Neuronal stem cell (in vitro differentiated cells): Measurements from ENCODE around the gene SLA2.
"Not testable (repeated sequence)": the region's sequence is repeated elsewhere in the genome, so short reads cannot be mapped to it uniquely, and the experiment has no call there.

Source experiments
- DNase-seq: peaks from one replicate; pipeline ENCODE4 v3.0.0-alpha.2; 2013; ENCODE audit warnings: low spot score
- H2AFZ ChIP-seq: one replicate; pipeline ENCODE4 v1.6.1; 2013; ENCODE audit warnings: mild to moderate bottlenecking, low read length, inconsistent platforms
- H2AK5ac ChIP-seq: 2 replicates; pipeline ENCODE4 v1.6.1; 2013; ENCODE audit warnings: low read depth, mild to moderate bottlenecking, inconsistent platforms, low read length, moderate library complexity, mixed read lengths
- H2BK120ac ChIP-seq: 2 replicates; pipeline ENCODE4 v1.6.1; 2013; ENCODE audit warnings: low read depth, mild to moderate bottlenecking, inconsistent platforms, low read length, moderate library complexity, mixed read lengths
- H2BK12ac ChIP-seq: one replicate; pipeline ENCODE4 v1.6.1; 2013; ENCODE audit warnings: low read length, inconsistent platforms
- H2BK15ac ChIP-seq: 2 replicates; pipeline ENCODE4 v1.6.1; 2013; ENCODE audit warnings: mild to moderate bottlenecking, low read length, inconsistent platforms, mixed read lengths
- H2BK5ac ChIP-seq: one replicate; pipeline ENCODE4 v1.6.1; 2013; ENCODE audit warnings: inconsistent platforms, mild to moderate bottlenecking, low read length, moderate library complexity
- H3K14ac ChIP-seq: one replicate; pipeline ENCODE4 v1.6.1; 2013; ENCODE audit warnings: low read length, inconsistent platforms
- H3K18ac ChIP-seq: 2 replicates; pipeline ENCODE4 v1.6.1; 2013; ENCODE audit warnings: low read length, inconsistent platforms
- H3K23ac ChIP-seq: 2 replicates; pipeline ENCODE4 v1.6.1; 2013; ENCODE audit warnings: low read depth, mild to moderate bottlenecking, mixed read lengths, low read length, inconsistent platforms; ENCODE audit not compliant: poor library complexity
- H3K27ac ChIP-seq: replicated peaks from 3 replicates; pipeline ENCODE4 v1.5.1; 2013; ENCODE audit warnings: low read length, inconsistent platforms
- H3K27me3 ChIP-seq, 3 experiments: 2 replicates each; pipeline ENCODE4 v1.6.1; 2013; ENCODE audit warnings: low read length in 3 of 3, mild to moderate bottlenecking in 2 of 3, inconsistent platforms in 1 of 3, low read depth in 1 of 3, mixed read lengths in 1 of 3, moderate library complexity in 1 of 3; ENCODE audit not compliant: control insufficient read depth in 3 of 3, insufficient read depth in 3 of 3
- H3K36me3 ChIP-seq, 2 donors: replicated peaks in 1 of 2; 2 replicates each; pipeline ENCODE4 v1.6.1; 2013; ENCODE audit warnings: low read length in 2 of 2; ENCODE audit not compliant: control insufficient read depth in 2 of 2, insufficient read depth in 2 of 2
- H3K4ac ChIP-seq: 2 replicates; pipeline ENCODE4 v1.6.1; 2013; ENCODE audit warnings: inconsistent platforms, mild to moderate bottlenecking, low read length, moderate library complexity
- H3K4me1 ChIP-seq, 2 donors: 1 replicate in 1 of 2; 2 replicates in 1 of 2; pipeline ENCODE4 v1.6.1; 2013; ENCODE audit warnings: low read length in 2 of 2, low read depth in 1 of 2; ENCODE audit not compliant: control insufficient read depth in 2 of 2, insufficient read depth in 1 of 2
- H3K4me2 ChIP-seq: one replicate; pipeline ENCODE4 v1.6.1; 2013; ENCODE audit warnings: mild to moderate bottlenecking, low read length, inconsistent platforms; ENCODE audit not compliant: insufficient read depth, poor library complexity, severe bottlenecking
- H3K4me3 ChIP-seq, 2 donors: 2 replicates each; pipeline ENCODE4 v1.5.1; 2013; ENCODE audit warnings: low read length in 2 of 2, mild to moderate bottlenecking in 2 of 2, inconsistent platforms in 1 of 2, moderate library complexity in 1 of 2
- H3K79me1 ChIP-seq: one replicate; pipeline ENCODE4 v1.6.1; 2013; ENCODE audit warnings: low read depth, mild to moderate bottlenecking, inconsistent platforms, low read length, moderate library complexity
- H3K9ac ChIP-seq: one replicate; pipeline ENCODE4 v1.6.1; 2013; ENCODE audit warnings: mild to moderate bottlenecking, low read depth, low read length, inconsistent platforms; ENCODE audit not compliant: poor library complexity
- H3K9me3 ChIP-seq, 2 donors: replicated peaks in 1 of 2; 2 replicates each; pipeline versions ENCODE3 to v1.6.1; 2013; ENCODE audit warnings: low read length in 2 of 2, mild to moderate bottlenecking in 2 of 2, inconsistent platforms in 1 of 2, low read depth in 1 of 2, mixed read lengths in 1 of 2, moderate library complexity in 1 of 2; ENCODE audit not compliant: control insufficient read depth in 2 of 2, insufficient read depth in 1 of 2
- H4K8ac ChIP-seq: one replicate; pipeline ENCODE4 v1.6.1; 2013; ENCODE audit warnings: low read depth, mild to moderate bottlenecking, inconsistent platforms, low read length, moderate library complexity
- H4K91ac ChIP-seq: one replicate; pipeline ENCODE4 v1.6.1; 2013; ENCODE audit warnings: low read length, low read depth, mild to moderate bottlenecking, inconsistent platforms; ENCODE audit not compliant: poor library complexity
- WGBS, 2 donors: extraction: QIAGEN DNeasy Blood & Tissue Kit; methylation state at CpG; one replicate each; pipeline ENCODE4 v1.1.7; 2013; ENCODE audit warnings: missing lambda C conversion rate in 2 of 2, mixed read lengths in 1 of 2; ENCODE audit not compliant: insufficient read length in 2 of 2, insufficient replicate concordance in 1 of 2; ENCODE audit errors: extremely low coverage in 2 of 2; 5-methylcytosine and 5-hydroxymethylcytosine counted together

The SLA2 gene

GRCh38 chr20:36677422-36677771, 31.4 kb upstream of the SLA2 start:
- H3K27me3 ChIP-seq, result no peaks in the 10 kb centered on the region
- H3K4me3 ChIP-seq, result peak overlapping the region in 1 of 2 donors; percentile 59
- H3K18ac ChIP-seq, result peak overlapping the region; percentile 78
- no peaks in the 10 kb centered on the region for H3K79me1 ChIP-seq
- no peak overlapping the region for H4K8ac ChIP-seq
- no peak overlapping the region for H3K14ac ChIP-seq
- peak overlapping the region; percentile 76 for H3K9ac ChIP-seq
- peak overlapping the region; percentile 95 for H2AFZ ChIP-seq
- no peaks in the 10 kb centered on the region for H3K9me3 ChIP-seq
- peaks cover 0 to 12% of the 10 kb centered on the region in 2 donors for H3K36me3 ChIP-seq
- no CpG with 5 or more reads among the region's 8 CpGs for WGBS, 2 donors
- DNase-seq, result no peak
- H3K27ac ChIP-seq, result peak overlapping the region; percentile 69
- peaks cover 0 to 2% of the 10 kb centered on the region in 2 donors for H3K4me1 ChIP-seq
- H2BK5ac ChIP-seq, result peak overlapping the region; percentile 94
- H2AK5ac ChIP-seq, result no peak overlapping the region
- no peak overlapping the region for H3K23ac ChIP-seq
- H2BK12ac ChIP-seq, result no peak overlapping the region
- no peak overlapping the region for H4K91ac ChIP-seq
- peak overlapping the region; percentile 65 for H3K4me2 ChIP-seq
- H2BK15ac ChIP-seq, result no peak overlapping the region
- no peak overlapping the region for H3K4ac ChIP-seq
- peak overlapping the region; percentile 73 for H2BK120ac ChIP-seq

GRCh38 chr20:36676701-36677421, 30.9 kb upstream of the SLA2 start:
- H4K91ac ChIP-seq, result no peak overlapping the region
- H3K4me3 ChIP-seq, result peak overlapping the region; percentile 59 to 85
- H3K23ac ChIP-seq, result peak overlapping the region; percentile 55
- peak overlapping the region; percentile 98 for H3K27ac ChIP-seq
- peaks cover 0 to 12% of the 10 kb centered on the region in 2 donors for H3K36me3 ChIP-seq
- peak overlapping the region; percentile 94 for H2BK5ac ChIP-seq
- H3K9me3 ChIP-seq, result no peaks in the 10 kb centered on the region
- no peak overlapping the region for H2BK120ac ChIP-seq
- peak overlapping the region; percentile 97 for H4K8ac ChIP-seq
- peak; percentile 83 for DNase-seq
- H2BK15ac ChIP-seq, result peak overlapping the region; percentile 91
- peak overlapping the region; percentile 99 for H3K14ac ChIP-seq
- WGBS, 2 donors, result no CpG with 5 or more reads among the region's 27 CpGs
- no peaks in the 10 kb centered on the region for H3K27me3 ChIP-seq
- peak overlapping the region; percentile 95 for H3K9ac ChIP-seq
- peak overlapping the region; percentile 84 for H2BK12ac ChIP-seq
- H3K4me2 ChIP-seq, result peak overlapping the region; percentile 86
- H3K18ac ChIP-seq, result peak overlapping the region; percentile 98
- no peak overlapping the region for H3K4ac ChIP-seq
- peak overlapping the region; percentile 95 for H2AFZ ChIP-seq
- H3K79me1 ChIP-seq, result no peaks in the 10 kb centered on the region
- H3K4me1 ChIP-seq, result peaks cover 0 to 2% of the 10 kb centered on the region in 2 donors
- peak overlapping the region; percentile 83 for H2AK5ac ChIP-seq

- not testable (repeated sequence) for H2AK5ac ChIP-seq, H4K91ac ChIP-seq, H4K8ac ChIP-seq, H3K27ac ChIP-seq, H2BK5ac ChIP-seq, H3K23ac ChIP-seq, H2BK120ac ChIP-seq, H3K4me1 ChIP-seq, H3K4ac ChIP-seq, H3K27me3 ChIP-seq, H2BK15ac ChIP-seq, H3K14ac ChIP-seq, DNase-seq, H3K79me1 ChIP-seq, H2BK12ac ChIP-seq, H3K9ac ChIP-seq, H3K9me3 ChIP-seq, H3K4me2 ChIP-seq, H3K18ac ChIP-seq, H3K4me3 ChIP-seq, H2AFZ ChIP-seq
- no CpG with 5 or more reads among the region's 8 CpGs for WGBS, 2 donors
- peaks cover 0 to 12% of the 10 kb centered on the region in 2 donors for H3K36me3 ChIP-seq
Measured at GRCh38 chr20:36675545-36675944, 29.5 kb upstream of the SLA2 start.

GRCh38 chr20:36672991-36673390, 27.0 kb upstream of the SLA2 start:
- no peak overlapping the region for H3K14ac ChIP-seq
- H3K9ac ChIP-seq, result no peak overlapping the region
- DNase-seq, result no peak
- no peak overlapping the region for H2AFZ ChIP-seq
- no peak overlapping the region for H3K4ac ChIP-seq
- peaks cover 0 to 2% of the 10 kb centered on the region in 2 donors for H3K4me1 ChIP-seq
- no peak overlapping the region for H3K4me3 ChIP-seq
- H3K27ac ChIP-seq, result no peak overlapping the region
- H2BK5ac ChIP-seq, result no peak overlapping the region
- H2BK12ac ChIP-seq, result no peak overlapping the region
- no peak overlapping the region for H3K4me2 ChIP-seq
- no peak overlapping the region for H3K23ac ChIP-seq
- H2BK120ac ChIP-seq, result no peak overlapping the region
- H3K36me3 ChIP-seq, result peaks cover 0 to 6% of the 10 kb centered on the region in 2 donors
- WGBS, 2 donors, result no CpG with 5 or more reads among the region's 4 CpGs
- no peaks in the 10 kb centered on the region for H3K79me1 ChIP-seq
- no peaks in the 10 kb centered on the region for H3K9me3 ChIP-seq
- no peak overlapping the region for H2BK15ac ChIP-seq
- no peak overlapping the region for H4K8ac ChIP-seq
- no peak overlapping the region for H3K18ac ChIP-seq
- H4K91ac ChIP-seq, result no peak overlapping the region
- no peaks in the 10 kb centered on the region for H3K27me3 ChIP-seq
- H2AK5ac ChIP-seq, result no peak overlapping the region
